HCT116 (cell line): ENCODE data around the gene ZNF483. TPM values are rescaled to one million over a fixed set of nuclear protein-coding genes. Genes with fewer than 3 reads are reported as not detected.
"Not testable (repeated sequence)": the region's sequence is repeated elsewhere in the genome, so short reads cannot be mapped to it uniquely, and the experiment has no call there.

Experiments
- ATAC-seq: fragments of 200-7000 bp; cut with Tn5 transposase; 2 replicates; pipeline ENCODE4 v1.9.1; 2020; ENCODE audit warnings: mild to moderate bottlenecking, moderate library complexity
- BruUV-seq: library from RNA; stranded (reverse); fragments of 400-500 nt; replicated peaks from 2 replicates; lab custom pipeline; 2021; lab: Mats Ljungman, UMichigan
- CTCF ChIA-PET: fragments of 300-600 bp; sonication (Branson Sonifier 250); formaldehyde crosslinking; loops from one replicate; lab custom pipeline; 2021; ENCODE audit warnings: antibody characterized with exemption; lab: Charles Lee
- POLR2A ChIA-PET: fragments of 300-600, 350-600 bp; sonication (Branson Sonifier 250); formaldehyde crosslinking; loops from one replicate; lab custom pipeline; 2021; ENCODE audit warnings: antibody characterized with exemption; lab: Charles Lee
- RAD21 ChIA-PET, 2 experiments: fragments of 300-600 bp; sonication (Branson Sonifier 250); formaldehyde crosslinking; loops; one replicate each; lab custom pipeline; 2023; ENCODE audit warnings: low total read pairs in 2 of 2; ENCODE audit not compliant: uncharacterized antibody in 2 of 2, unreplicated experiment in 2 of 2, low non-redundant PET in 1 of 2; lab: Charles Lee
- DNase-seq: peaks from one replicate; pipeline ENCODE4 v3.0.0-alpha.2; 2010; ENCODE audit warnings: low read depth, low spot score
- H2AFZ ChIP-seq: fragments of 200-600 bp; shearing (Covaris generic), sonication (generic); 2 replicates; pipeline ENCODE4 v1.6.1; 2017; ENCODE audit warnings: low read depth, mixed run types, mixed read lengths, antibody characterized with exemption, low read length; ENCODE audit not compliant: poor library complexity, severe bottlenecking
- H3K27ac ChIP-seq: 2 replicates; pipeline ENCODE4 v1.5.1; 2012; ENCODE audit warnings: low read depth, low read length
- H3K27me3 ChIP-seq: fragments of 200-600 bp; sonication (generic); 2 replicates; pipeline ENCODE4 v1.6.1; 2016; ENCODE audit warnings: mixed run types, low read length, mixed read lengths; ENCODE audit not compliant: insufficient read depth
- H3K36me3 ChIP-seq, 2 experiments: fragments of 200-500 bp in 1 of 2; fragments of 200-600 bp in 1 of 2; sonication (Bioruptor generic) in 1 of 2; sonication (generic) in 1 of 2; 2 replicates each; pipeline versions ENCODE4 v1.5.1 to v1.6.1; 2014 to 2016; ENCODE audit warnings: low read length in 2 of 2, inconsistent platforms in 1 of 2, mixed read lengths in 1 of 2, mixed run types in 1 of 2; ENCODE audit not compliant: insufficient read depth in 2 of 2, control insufficient read depth in 1 of 2
- H3K4me1 ChIP-seq, 2 experiments: fragments of 200-600 bp in 1 of 2; sonication (generic) in 1 of 2; 2 replicates each; pipeline versions ENCODE4 v1.5.1 to v1.6.1; 2012 to 2017; ENCODE audit warnings: low read length in 2 of 2, inconsistent platforms in 1 of 2, mild to moderate bottlenecking in 1 of 2, mixed read lengths in 1 of 2, mixed run types in 1 of 2, moderate library complexity in 1 of 2; ENCODE audit not compliant: insufficient read depth in 2 of 2, control insufficient read depth in 1 of 2
- H3K4me2 ChIP-seq: fragments of 200-600 bp; sonication (generic); 2 replicates; pipeline ENCODE4 v1.6.1; 2017; ENCODE audit warnings: mixed run types, low read length, mixed read lengths
- H3K4me3 ChIP-seq, 2 experiments: fragments of 200-600 bp in 1 of 2; sonication (generic) in 1 of 2; replicated peaks in 1 of 2; 2 replicates each; pipeline ENCODE4 v1.5.1; 2011 to 2016; ENCODE audit warnings: low read length in 2 of 2, control low read depth in 1 of 2, low read depth in 1 of 2, mild to moderate bottlenecking in 1 of 2, mixed read lengths in 1 of 2, mixed run types in 1 of 2
- H3K79me2 ChIP-seq: fragments of 200-600 bp; sonication (generic); 2 replicates; pipeline ENCODE4 v1.6.1; 2017; ENCODE audit warnings: mild to moderate bottlenecking, mixed run types, low read length, moderate library complexity, mixed read lengths; ENCODE audit not compliant: insufficient read depth
- H3K9ac ChIP-seq: fragments of 200-600 bp; sonication (generic); 2 replicates; pipeline ENCODE4 v1.6.1; 2016; ENCODE audit warnings: low read length, mixed read lengths
- H3K9me2 ChIP-seq: fragments of 200-600 bp; sonication (generic), shearing (Covaris generic); 2 replicates; pipeline ENCODE4 v1.6.1; 2017; ENCODE audit warnings: mixed run types, mild to moderate bottlenecking, moderate library complexity; ENCODE audit not compliant: insufficient read depth
- H3K9me3 ChIP-seq, 2 experiments: fragments of 200-500 bp in 1 of 2; fragments of 200-600 bp in 1 of 2; sonication (Bioruptor generic) in 1 of 2; sonication (generic) in 1 of 2; 2 replicates each; pipeline ENCODE4 v1.6.1; 2014 to 2017; ENCODE audit warnings: low read length in 2 of 2, mixed read lengths in 2 of 2, inconsistent platforms in 1 of 2, low read depth in 1 of 2, mild to moderate bottlenecking in 1 of 2, mixed run types in 1 of 2, moderate library complexity in 1 of 2; ENCODE audit not compliant: control insufficient read depth in 1 of 2, insufficient read depth in 1 of 2
- H4K20me1 ChIP-seq: fragments of 200-600 bp; sonication (generic), shearing (Covaris generic); 2 replicates; pipeline ENCODE4 v1.6.1; 2017; ENCODE audit warnings: mixed run types, mild to moderate bottlenecking, moderate library complexity; ENCODE audit not compliant: insufficient read depth
- ATF3 ChIP-seq: IDR thresholded peaks from 2 replicates; pipeline ENCODE4 v1.6.1; 2012
- CTCF ChIP-seq, 3 experiments: fragments of 200-600 bp in 1 of 3; sonication (generic) in 1 of 3; IDR thresholded peaks in 2 of 3; conservative IDR thresholded peaks in 1 of 3; 2 replicates each; pipeline ENCODE4 v1.5.1; 2012 to 2017; ENCODE audit warnings: low read depth in 2 of 3, low read length in 2 of 3, antibody characterized with exemption in 1 of 3, borderline replicate concordance in 1 of 3, control low read depth in 1 of 3, mild to moderate bottlenecking in 1 of 3, mixed read lengths in 1 of 3, mixed run types in 1 of 3, moderate library complexity in 1 of 3; ENCODE audit not compliant: insufficient read depth in 1 of 3
- EGR1 ChIP-seq: IDR thresholded peaks from 2 replicates; pipeline ENCODE4 v1.6.1; 2012; ENCODE audit warnings: low read depth
- FOSL1 ChIP-seq: IDR thresholded peaks from 2 replicates; pipeline ENCODE4 v1.6.1; 2012; ENCODE audit warnings: low read depth
- JUND ChIP-seq: IDR thresholded peaks from 2 replicates; pipeline ENCODE4 v1.6.1; 2012
- RAD21 ChIP-seq: IDR thresholded peaks from 2 replicates; pipeline ENCODE4 v1.6.1; 2012; ENCODE audit warnings: low read depth, mild to moderate bottlenecking
- SIN3A ChIP-seq: IDR thresholded peaks from 2 replicates; pipeline ENCODE4 v1.6.1; 2012; ENCODE audit warnings: low read depth
- SRF ChIP-seq: IDR thresholded peaks from 2 replicates; pipeline ENCODE4 v1.6.1; 2012; ENCODE audit warnings: low read depth
- intact Hi-C: fragments of 100-400 bp; cut with micrococcal nuclease; formaldehyde crosslinking; loops from 2 replicates; pipeline ENCODE4 v1.10.0; 2022
- total RNA-seq: library from RNA; stranded (reverse); gene quantifications from one replicate; pipeline ENCODE4 v1.2.1, GENCODE V29; 2021; ENCODE audit not compliant: unreplicated experiment

ZNF483 gene
- total RNA-seq, 1 experiment from 2014 or later: 5.0 TPM

- H3K4me2 ChIP-seq: peak overlapping the region; percentile 74
- TF ChIP-seq JUND (no peak), SIN3A (peak; percentile 51; the same call in 1 of the 2 replicates)
- TF ChIP-seq, all 23 proteins: peak for 1
- H2AFZ ChIP-seq: peak overlapping the region; percentile 5
- H3K79me2 ChIP-seq: peaks cover 36% of the 10 kb centered on the region
- H3K4me3 ChIP-seq: peak overlapping the region; percentile 54 to 62
- CTCF ChIA-PET: no interaction called here
- BruUV-seq: TSS peak; percentile 83
- no peaks in the 10 kb centered on the region for H3K9me3 ChIP-seq
- H3K27ac ChIP-seq: peak overlapping the region; percentile 99
- no peaks in the 10 kb centered on the region for H3K9me2 ChIP-seq
- RAD21 ChIA-PET: no interaction called here
- no peaks in the 10 kb centered on the region for H4K20me1 ChIP-seq
- no peaks in the 10 kb centered on the region for H3K27me3 ChIP-seq
- intact Hi-C loops: no loop called here
- H3K36me3 ChIP-seq: no peaks in the 10 kb centered on the region; a peak in 1 of 4 replicates
- ATAC-seq (no peak), DNase-seq (no peak)
- peak overlapping the region; percentile 65 for H3K9ac ChIP-seq
- H3K4me1 ChIP-seq: peaks cover 6 to 16% of the 10 kb centered on the region in 2 experiments; a peak in 3 of 4 replicates
- POLR2A ChIA-PET: interaction anchor here (0.5 kb wide), 1 partner anchor 50 kb away, joined by 3 read pairs; no protein-coding TSS in a partner anchor
Observed at GRCh38 chr9:111484572-111484894, 40.4 kb upstream of the ZNF483 start.

GRCh38 chr9:111497196-111497595, 27.8 kb upstream of the ZNF483 start:
- H2AFZ ChIP-seq, H3K9me3 ChIP-seq, H3K4me2 ChIP-seq, H3K79me2 ChIP-seq, H3K9ac ChIP-seq, H3K4me1 ChIP-seq, H3K4me3 ChIP-seq, ATAC-seq, H3K36me3 ChIP-seq, POLR2A ChIA-PET, H4K20me1 ChIP-seq, RAD21 ChIA-PET, H3K27ac ChIP-seq, intact Hi-C loops, DNase-seq, H3K9me2 ChIP-seq, H3K27me3 ChIP-seq, CTCF ChIA-PET, BruUV-seq: not testable (repeated sequence)

GRCh38 chr9:111501005-111501562, 23.9 kb upstream of the ZNF483 start:
- Histone ChIP-seq H4K20me1 (no peaks in the 10 kb centered on the region), H3K79me2 (no peaks in the 10 kb centered on the region), H3K36me3 (no peaks in the 10 kb centered on the region), H3K27me3 (no peaks in the 10 kb centered on the region), H2AFZ (no peak overlapping the region), H3K9ac (no peak overlapping the region), H3K9me2 (no peaks in the 10 kb centered on the region), H3K4me2 (no peak overlapping the region), H3K9me3 (no peaks in the 10 kb centered on the region), H3K4me1 (peaks cover 0 to 3% of the 10 kb centered on the region in 2 experiments; a peak in 1 of 4 replicates), H3K27ac (no peak overlapping the region), H3K4me3 (no peak overlapping the region)
- intact Hi-C loops: no loop called here
- no peak for DNase-seq
- ChIA-PET POLR2A (no interaction called here), CTCF (no interaction called here), RAD21 (no interaction called here)
- BruUV-seq: no TSS peak
- ATAC-seq: no peak
- TF ChIP-seq ATF3: no peak
- TF ChIP-seq SIN3A: no peak
- TF ChIP-seq EGR1: no peak
- TF ChIP-seq SRF: no peak
- TF ChIP-seq FOSL1: no peak
- TF ChIP-seq CTCF (IDR thresholded peaks at IDR 0.05 in 2 of 3, conservative IDR thresholded peaks at IDR 0.05 in 1 of 3; ENCODE audit: borderline replicate concordance in 1 of 3, insufficient read depth in 1 of 3, low read depth in 2 of 3, low read length in 2 of 3): no peak
- no peak for TF ChIP-seq RAD21
